Naive thymus-derived CD4-positive, alpha-beta T cell (primary cell): Measurements from ENCODE around the gene MBP. TPM values are rescaled to one million over a fixed set of nuclear protein-coding genes. Genes with fewer than 3 reads are reported as not detected.

Source experiments
- ATAC-seq: fragments of 150-1000 bp; cut with Tn5 transposase; 2 replicates; pipeline ENCODE4 v1.10.0; 2021; ENCODE audit warnings: mild to moderate bottlenecking, moderate library complexity
- CTCF ChIA-PET: fragments of 350-600 bp; sonication (Branson Sonifier 250); formaldehyde crosslinking; loops from one replicate; lab custom pipeline; 2021; ENCODE audit warnings: antibody characterized with exemption; lab: Charles Lee
- POLR2A ChIA-PET: fragments of 350-600 bp; sonication (Branson Sonifier 250); formaldehyde crosslinking; loops from one replicate; lab custom pipeline; 2021; ENCODE audit warnings: antibody characterized with exemption, inconsistent platforms; lab: Charles Lee
- DNase-seq, 9 donors: peaks; one replicate each; pipeline versions ENCODE4 v3.0.0 to v3.0.0-alpha.2; 2020 to 2022; ENCODE audit warnings: mixed read lengths in 1 of 9
- H3K27ac ChIP-seq: one replicate; pipeline ENCODE4 v1.7.0; 2013; ENCODE audit warnings: mild to moderate bottlenecking, low read depth, low read length, moderate library complexity
- H3K27me3 ChIP-seq, 2 donors: one replicate each; pipeline ENCODE4 v1.7.0; 2013; ENCODE audit warnings: low read length in 2 of 2, mild to moderate bottlenecking in 2 of 2, moderate library complexity in 2 of 2; ENCODE audit not compliant: control insufficient read depth in 2 of 2, insufficient read depth in 2 of 2
- H3K36me3 ChIP-seq, 3 experiments: 1 replicate in 2 of 3; 2 replicates in 1 of 3; pipeline ENCODE4 v1.7.0; 2013; ENCODE audit warnings: low read length in 3 of 3, mild to moderate bottlenecking in 3 of 3, moderate library complexity in 1 of 3; ENCODE audit not compliant: insufficient read depth in 3 of 3, control insufficient read depth in 2 of 3
- H3K4me1 ChIP-seq, 2 donors: one replicate each; pipeline ENCODE4 v1.7.0; 2013; ENCODE audit warnings: low read length in 2 of 2, mild to moderate bottlenecking in 2 of 2, moderate library complexity in 1 of 2; ENCODE audit not compliant: control insufficient read depth in 2 of 2, insufficient read depth in 2 of 2
- H3K4me3 ChIP-seq: 2 replicates; pipeline ENCODE4 v1.7.0; 2013; ENCODE audit warnings: mild to moderate bottlenecking, low read length
- H3K9me3 ChIP-seq, 3 experiments: 1 replicate in 2 of 3; 2 replicates in 1 of 3; pipeline ENCODE4 v1.7.0; 2013; ENCODE audit warnings: low read length in 3 of 3; ENCODE audit not compliant: control insufficient read depth in 2 of 3
- H3K27ac Mint-ChIP-seq, 9 donors: one replicate each; pipeline ENCODE4 v1.8.0; 2020 to 2022; ENCODE audit warnings: mixed read lengths in 9 of 9, mild to moderate bottlenecking in 8 of 9, moderate library complexity in 5 of 9, inconsistent platforms in 2 of 9
- H3K27me3 Mint-ChIP-seq, 5 donors: one replicate each; pipeline ENCODE4 v1.8.0; 2021 to 2022; ENCODE audit warnings: mixed read lengths in 5 of 5, mild to moderate bottlenecking in 1 of 5
- H3K36me3 Mint-ChIP-seq, 5 donors: one replicate each; pipeline ENCODE4 v1.8.0; 2020 to 2022; ENCODE audit warnings: mixed read lengths in 5 of 5, mild to moderate bottlenecking in 3 of 5, inconsistent platforms in 1 of 5
- H3K4me1 Mint-ChIP-seq, 7 donors: one replicate each; pipeline ENCODE4 v1.8.0; 2020 to 2022; ENCODE audit warnings: mixed read lengths in 7 of 7, mild to moderate bottlenecking in 3 of 7, inconsistent platforms in 1 of 7
- H3K4me3 Mint-ChIP-seq, 10 donors: one replicate each; pipeline ENCODE4 v1.8.0; 2020 to 2022; ENCODE audit warnings: mild to moderate bottlenecking in 10 of 10, mixed read lengths in 10 of 10, moderate library complexity in 6 of 10, inconsistent platforms in 2 of 10
- H3K9me3 Mint-ChIP-seq, 11 donors: one replicate each; pipeline ENCODE4 v1.8.0; 2020 to 2022; ENCODE audit warnings: mixed read lengths in 11 of 11, mild to moderate bottlenecking in 4 of 11, inconsistent platforms in 1 of 11, moderate library complexity in 1 of 11
- intact Hi-C, 2 donors: fragments of 100-400 bp; cut with micrococcal nuclease; formaldehyde crosslinking; loops; one replicate each; pipeline ENCODE4 v1.15.1; 2023
- polyA plus RNA-seq, 2 donors: library from polyadenylated mRNA; unstranded; fragments of 300-500 nt; fragmentation: Illumina TruSeq; gene quantifications; one replicate each; pipeline ENCODE4 v1.2.3, GENCODE V29; 2021
- total RNA-seq, 6 experiments: library from RNA in 5 of 6; stranded (reverse) in 5 of 6; gene quantifications; 1 replicate in 5 of 6; 2 replicates in 1 of 6; pipeline ENCODE4 v1.2.3 and lab custom pipeline; 2021 to 2026

Gene MBP
- total and polyA plus RNA-seq, 7 experiments from 2014 or later: 88.3 to 152 (median 107) TPM

DNA sequence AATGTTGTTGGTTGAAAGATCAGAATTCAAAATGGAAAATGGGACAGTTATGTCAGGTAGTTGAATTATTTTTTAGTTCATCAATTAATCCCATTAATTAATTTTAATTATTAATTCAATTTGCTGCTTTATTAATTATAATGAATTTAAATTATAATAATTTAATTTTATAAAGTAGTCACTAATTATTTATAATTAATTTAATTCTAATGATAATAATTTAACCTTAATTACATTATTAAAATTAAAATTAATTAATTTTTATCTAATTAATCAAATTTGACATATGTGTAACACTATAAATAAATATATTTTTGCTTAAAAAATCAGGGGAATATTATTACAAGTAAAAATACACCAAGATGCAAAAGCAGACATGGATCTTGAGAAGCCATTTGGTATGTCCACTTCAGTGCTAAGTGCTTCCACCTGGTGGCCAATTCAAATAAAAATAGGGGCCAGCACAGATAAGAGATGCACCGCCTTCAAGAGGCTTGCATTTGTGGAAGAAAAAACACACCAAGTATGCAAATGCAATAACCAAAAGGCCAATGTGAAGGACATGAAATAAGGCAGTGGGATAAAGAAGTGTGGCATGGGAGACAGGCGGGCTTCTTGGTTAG, 73.2 kb downstream of the MBP start:
- Mint-ChIP-seq H3K4me1 (peaks cover 67 to 90% (median 85%) of the 10 kb centered on the region in 7 donors), H3K27me3 (no peaks in the 10 kb centered on the region), H3K4me3 (peak overlapping the region in 4 of 10 donors; percentile 8 to 74 (median 33)), H3K36me3 (peaks cover 1 to 30% (median 10%) of the 10 kb centered on the region in 5 donors), H3K9me3 (no peaks in the 10 kb centered on the region), H3K27ac (peak overlapping the region; percentile 48 to 100 (median 96))
- Histone ChIP-seq H3K27ac (no peak overlapping the region), H3K36me3 (peaks cover 0 to 2% (median 0%) of the 10 kb centered on the region in 3 experiments), H3K4me1 (peaks cover 73 to 88% of the 10 kb centered on the region in 2 donors), H3K27me3 (no peaks in the 10 kb centered on the region), H3K9me3 (no peaks in the 10 kb centered on the region), H3K4me3 (no peak overlapping the region)
- ChIA-PET CTCF (interaction anchor here (1.1 kb wide), 1 partner anchor 153 kb away, joined by 4 read pairs; no protein-coding TSS in a partner anchor), POLR2A (no interaction called here)
- ATAC-seq (no peak), DNase-seq (no peak)
- intact Hi-C loops: no loop called here

DNA sequence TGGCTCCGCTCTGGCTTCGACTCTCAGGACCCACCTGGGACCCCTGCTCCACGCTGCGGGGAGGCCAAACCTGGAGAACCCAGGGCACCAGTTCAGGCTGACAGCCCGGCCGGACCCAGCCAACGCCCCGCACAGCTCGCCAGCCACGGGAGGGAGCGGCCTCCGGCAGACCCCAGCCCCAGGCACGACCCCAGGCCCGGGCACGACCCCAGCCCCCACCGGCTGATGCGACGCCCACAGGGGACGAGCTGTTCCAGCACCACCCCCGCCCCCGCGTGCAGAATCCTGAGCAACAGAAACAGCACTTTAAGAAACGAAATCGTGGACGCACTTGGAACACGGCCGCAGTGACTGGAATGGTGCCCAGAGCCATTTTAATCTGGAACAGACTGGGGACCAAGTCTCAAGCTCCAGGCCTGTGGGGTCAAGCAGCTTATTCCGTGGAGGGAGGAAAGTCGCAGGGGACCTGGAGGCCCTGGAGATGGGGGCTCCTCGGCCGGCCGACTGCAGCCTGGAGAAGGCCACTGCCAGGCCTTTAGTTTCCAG, 74.2 kb downstream of the MBP start:
- intact Hi-C loops: no loop called here
- Mint-ChIP-seq H3K9me3 (no peaks in the 10 kb centered on the region), H3K27ac (peak overlapping the region in 3 of 9 donors; percentile 50 to 69 (median 64)), H3K4me3 (no peak overlapping the region), H3K4me1 (peaks cover 67 to 90% (median 85%) of the 10 kb centered on the region in 7 donors), H3K27me3 (no peaks in the 10 kb centered on the region), H3K36me3 (peaks cover 0 to 29% (median 7%) of the 10 kb centered on the region in 5 donors)
- Histone ChIP-seq H3K27me3 (no peaks in the 10 kb centered on the region), H3K36me3 (no peaks in the 10 kb centered on the region), H3K9me3 (no peaks in the 10 kb centered on the region), H3K27ac (no peak overlapping the region), H3K4me1 (peaks cover 73 to 88% of the 10 kb centered on the region in 2 donors), H3K4me3 (no peak overlapping the region)
- ChIA-PET POLR2A (no interaction called here), CTCF (interaction anchor here (0.8 to 1.1 kb wide), 2 partner anchors 116 to 154 kb away, joined by 4 to 5 read pairs; no protein-coding TSS in a partner anchor)
- no peak for ATAC-seq
- DNase-seq: no peak

DNA sequence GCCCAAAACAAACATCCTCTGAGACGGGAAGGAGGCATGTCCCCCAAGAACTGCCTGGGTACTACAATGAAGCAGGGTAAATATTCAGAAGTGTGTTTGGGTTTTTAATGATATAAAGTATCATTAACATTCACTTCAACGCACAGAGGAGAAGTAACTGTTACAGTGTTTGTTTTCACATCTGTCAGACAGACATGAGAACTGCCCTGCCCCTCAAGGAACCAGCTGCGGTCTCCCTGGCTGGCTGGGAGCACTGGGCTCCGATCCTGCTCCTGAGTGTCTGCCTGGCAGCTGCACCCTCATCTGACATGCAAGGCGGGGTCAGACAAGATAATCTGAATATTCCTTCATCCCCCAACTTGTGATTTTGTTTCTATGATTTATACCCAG, 75.6 kb downstream of the MBP start:
- H3K27ac Mint-ChIP-seq: peak overlapping the region; percentile 93 to 100 (median 97)
- Histone ChIP-seq H3K27me3 (no peaks in the 10 kb centered on the region), H3K27ac (peak overlapping the region; percentile 83), H3K4me1 (peaks cover 73 to 89% of the 10 kb centered on the region in 2 donors), H3K9me3 (no peaks in the 10 kb centered on the region), H3K4me3 (no peak overlapping the region), H3K36me3 (no peaks in the 10 kb centered on the region)
- ChIA-PET CTCF (interaction anchor here (1.1 to 1.3 kb wide), 2 partner anchors 27 to 57 kb away, joined by 4 to 7 read pairs; no protein-coding TSS in a partner anchor), POLR2A (interaction anchor here (0.6 kb wide), 1 partner anchor 149 kb away, joined by 3 read pairs; no protein-coding TSS in a partner anchor)
- ATAC-seq (no peak), DNase-seq (no peak)
- H3K9me3 Mint-ChIP-seq: no peaks in the 10 kb centered on the region
- peak overlapping the region in 5 of 10 donors; percentile 41 to 84 (median 76) for H3K4me3 Mint-ChIP-seq
- H3K4me1 Mint-ChIP-seq: peaks cover 56 to 90% (median 81%) of the 10 kb centered on the region in 7 donors
- intact Hi-C loops: no loop called here
- H3K27me3 Mint-ChIP-seq: no peaks in the 10 kb centered on the region
- H3K36me3 Mint-ChIP-seq: peaks cover 0 to 18% (median 5%) of the 10 kb centered on the region in 5 donors

DNA sequence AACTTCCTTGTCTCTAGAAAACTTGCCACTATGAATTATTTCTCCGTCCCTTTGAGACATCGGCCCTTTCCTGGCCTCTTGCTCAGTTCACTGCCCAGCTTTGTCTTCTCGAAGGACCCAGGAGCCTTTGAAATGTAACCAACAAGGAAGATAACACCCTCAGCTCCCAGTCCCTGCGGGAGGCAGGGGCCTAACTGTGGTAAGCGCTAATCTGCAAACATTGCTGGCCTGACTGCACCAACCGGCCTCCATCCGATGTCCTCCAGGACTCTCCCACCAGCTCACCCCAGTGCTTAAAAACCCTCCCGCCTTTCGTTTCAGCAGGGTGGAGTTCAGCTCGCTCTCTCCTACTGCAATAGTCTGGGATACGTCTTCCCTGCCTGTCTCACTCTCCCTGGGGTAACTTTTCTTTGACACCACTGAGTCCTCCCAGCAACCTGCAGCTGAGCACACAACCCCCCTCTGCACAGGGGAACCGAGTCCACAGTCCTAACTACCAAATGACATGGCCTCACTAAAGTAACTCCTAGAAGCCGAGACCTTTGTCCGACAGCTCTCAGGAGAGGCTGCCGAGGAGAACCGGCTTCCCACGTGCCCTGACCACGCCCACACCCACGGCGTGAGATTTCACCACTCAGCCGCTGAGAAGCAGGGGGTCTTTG, 76.1 kb downstream of the MBP start:
- Histone ChIP-seq H3K27me3 (no peaks in the 10 kb centered on the region), H3K4me3 (no peak overlapping the region), H3K27ac (peak overlapping the region; percentile 83), H3K9me3 (no peaks in the 10 kb centered on the region), H3K36me3 (no peaks in the 10 kb centered on the region), H3K4me1 (peaks cover 70 to 89% of the 10 kb centered on the region in 2 donors)
- POLR2A ChIA-PET: interaction anchor here (1.5 kb wide), 1 partner anchor 74 kb away, joined by 7 read pairs; no protein-coding TSS in a partner anchor
- no peaks in the 10 kb centered on the region for H3K27me3 Mint-ChIP-seq
- DNase-seq: no peak
- CTCF ChIA-PET: interaction anchor here (1.1 to 1.4 kb wide), 3 partner anchors 27 to 155 kb away, joined by 3 to 7 read pairs (median 4); no protein-coding TSS in a partner anchor
- no peaks in the 10 kb centered on the region for H3K9me3 Mint-ChIP-seq
- intact Hi-C loops: no loop called here
- peaks cover 1 to 20% (median 5%) of the 10 kb centered on the region in 5 donors for H3K36me3 Mint-ChIP-seq
- ATAC-seq: no peak
- peak overlapping the region; percentile 93 to 100 (median 97) for H3K27ac Mint-ChIP-seq
- peak overlapping the region in 9 of 10 donors; percentile 27 to 84 (median 76) for H3K4me3 Mint-ChIP-seq
- peaks cover 54 to 90% (median 79%) of the 10 kb centered on the region in 7 donors for H3K4me1 Mint-ChIP-seq

DNA sequence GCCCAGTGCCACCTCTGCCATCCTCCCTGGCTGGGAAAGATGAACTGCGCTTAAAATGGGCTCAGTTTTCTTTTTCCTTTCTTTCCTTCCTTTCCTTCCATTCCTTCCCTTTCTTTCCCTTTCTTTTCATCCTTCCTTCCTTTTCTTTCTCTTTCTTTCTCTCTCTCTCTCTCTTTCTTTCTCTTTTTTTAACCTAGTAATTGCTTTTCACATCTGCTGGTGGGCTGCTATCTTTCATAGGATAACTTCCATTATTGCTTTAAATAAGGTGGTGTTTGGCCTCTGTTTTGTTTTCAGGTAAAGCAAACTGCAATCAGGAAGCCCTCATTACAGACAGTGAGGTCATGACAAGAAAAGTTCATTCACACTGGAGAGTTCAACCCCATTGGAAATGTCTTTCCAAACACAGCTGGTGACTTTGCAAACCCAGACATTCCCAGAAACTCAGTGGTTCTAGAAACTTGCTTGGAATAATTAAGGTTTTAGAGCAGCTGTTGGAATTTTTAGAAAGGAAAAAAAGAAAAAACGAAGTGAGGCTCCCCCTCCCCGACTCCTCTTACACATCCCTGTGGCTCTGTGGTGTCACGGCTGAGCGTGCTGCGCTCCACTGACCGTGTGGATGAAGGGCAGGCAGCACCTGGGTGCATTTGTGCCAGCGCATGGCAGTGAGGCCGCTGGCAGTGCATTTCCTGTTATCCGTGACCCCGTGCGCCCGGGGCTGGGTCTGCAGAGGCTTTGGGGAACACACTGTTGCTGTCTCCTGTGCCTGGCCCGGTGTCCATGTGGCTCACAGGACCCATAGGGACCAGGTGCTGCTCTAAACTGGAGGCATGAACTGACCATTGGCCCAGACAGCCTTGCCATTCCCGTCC, 76.9 kb downstream of the MBP start:
- H3K4me3 Mint-ChIP-seq: peak overlapping the region; percentile 17 to 91 (median 78)

More for the DNA sequence above, 76.9 kb downstream of the MBP start:
- Histone ChIP-seq H3K4me1 (peaks cover 62 to 84% of the 10 kb centered on the region in 2 donors), H3K9me3 (no peaks in the 10 kb centered on the region), H3K4me3 (peak overlapping the region; percentile 50), H3K36me3 (no peaks in the 10 kb centered on the region), H3K27me3 (no peaks in the 10 kb centered on the region), H3K27ac (peak overlapping the region; percentile 83)
- ChIA-PET POLR2A (interaction anchor here (0.6 to 1.8 kb wide), 5 partner anchors 10 to 75 kb away, joined by 3 to 7 read pairs (median 4); no protein-coding TSS in a partner anchor), CTCF (interaction anchor here (0.7 to 2.8 kb wide), 7 partner anchors 9 to 156 kb away, joined by 3 to 21 read pairs (median 4); partner anchors contain the start of gene MBP)
- DNase-seq (no peak), ATAC-seq (no peak)
- peaks cover 0 to 17% (median 5%) of the 10 kb centered on the region in 5 donors for H3K36me3 Mint-ChIP-seq
- H3K27ac Mint-ChIP-seq: peak overlapping the region; percentile 93 to 100 (median 97)
- H3K9me3 Mint-ChIP-seq: no peaks in the 10 kb centered on the region
- intact Hi-C loops: loop anchor here (1.0 to 2.0 kb wide), 13 partner anchors 8 to 253 kb away; partner anchors contain the start of gene ZNF236 (in 1 of the 2)
- H3K4me1 Mint-ChIP-seq: peaks cover 54 to 84% (median 76%) of the 10 kb centered on the region in 7 donors
- H3K27me3 Mint-ChIP-seq: no peaks in the 10 kb centered on the region
